Cardiac muscle cell (in vitro differentiated cells and primary cell): Measurements from ENCODE around the gene TAPT1. TPM values are rescaled to one million over a fixed set of nuclear protein-coding genes. Genes with fewer than 3 reads are reported as not detected.

ENCODE experiments used
- DNase-seq, 2 donors: peaks; one replicate each; pipeline versions ENCODE4 v3.0.0 to v3.0.0-alpha.2; 2010 to 2017; ENCODE audit warnings: low read depth in 1 of 2, low spot score in 1 of 2
- H3K27ac ChIP-seq: fragments of 200-600 bp; sonication (generic); 2 replicates; pipeline ENCODE4 v1.5.1; 2016
- H3K27me3 ChIP-seq: fragments of 200-600 bp; sonication (generic); 2 replicates; pipeline ENCODE4 v1.6.0; 2016; ENCODE audit warnings: control low read depth
- H3K36me3 ChIP-seq: fragments of 200-600 bp; sonication (generic); 2 replicates; pipeline ENCODE4 v1.5.1; 2016; ENCODE audit warnings: control low read depth
- H3K4me1 ChIP-seq: fragments of 200-600 bp; sonication (generic); 2 replicates; pipeline ENCODE4 v1.8.1; 2017; ENCODE audit warnings: low read depth, mild to moderate bottlenecking, mixed run types
- H3K4me3 ChIP-seq: fragments of 200-600 bp; sonication (generic); 2 replicates; pipeline ENCODE4 v1.5.1; 2016; ENCODE audit warnings: mild to moderate bottlenecking
- H3K9me3 ChIP-seq: fragments of 200-600 bp; sonication (generic); 2 replicates; pipeline ENCODE4 v1.5.1; 2017; ENCODE audit warnings: low read depth, mild to moderate bottlenecking, control low read depth
- polyA plus RNA-seq: library from polyadenylated mRNA; unstranded; fragments of >200 nt; fragmentation: Nextera tagmentation; extraction: Ambion mirVana; gene quantifications from 2 replicates; pipeline ENCODE4 v1.2.1, GENCODE V29; 2016
- total RNA-seq: library from RNA; depleted of rRNA; stranded (reverse); fragments of >200 nt; gene quantifications from 2 replicates; pipeline ENCODE4 v1.2.3, GENCODE V29; 2016
- TF ChIP-seq, protein P1 (sequence below): IDR thresholded peaks from 2 replicates; pipeline ENCODE4 v1.5.1; 2012; ENCODE audit warnings: low read depth, mild to moderate bottlenecking, low read length

TAPT1 gene
- total and polyA plus RNA-seq, 2 experiments from 2014 or later, result 9.8 to 16.9 TPM

DNA sequence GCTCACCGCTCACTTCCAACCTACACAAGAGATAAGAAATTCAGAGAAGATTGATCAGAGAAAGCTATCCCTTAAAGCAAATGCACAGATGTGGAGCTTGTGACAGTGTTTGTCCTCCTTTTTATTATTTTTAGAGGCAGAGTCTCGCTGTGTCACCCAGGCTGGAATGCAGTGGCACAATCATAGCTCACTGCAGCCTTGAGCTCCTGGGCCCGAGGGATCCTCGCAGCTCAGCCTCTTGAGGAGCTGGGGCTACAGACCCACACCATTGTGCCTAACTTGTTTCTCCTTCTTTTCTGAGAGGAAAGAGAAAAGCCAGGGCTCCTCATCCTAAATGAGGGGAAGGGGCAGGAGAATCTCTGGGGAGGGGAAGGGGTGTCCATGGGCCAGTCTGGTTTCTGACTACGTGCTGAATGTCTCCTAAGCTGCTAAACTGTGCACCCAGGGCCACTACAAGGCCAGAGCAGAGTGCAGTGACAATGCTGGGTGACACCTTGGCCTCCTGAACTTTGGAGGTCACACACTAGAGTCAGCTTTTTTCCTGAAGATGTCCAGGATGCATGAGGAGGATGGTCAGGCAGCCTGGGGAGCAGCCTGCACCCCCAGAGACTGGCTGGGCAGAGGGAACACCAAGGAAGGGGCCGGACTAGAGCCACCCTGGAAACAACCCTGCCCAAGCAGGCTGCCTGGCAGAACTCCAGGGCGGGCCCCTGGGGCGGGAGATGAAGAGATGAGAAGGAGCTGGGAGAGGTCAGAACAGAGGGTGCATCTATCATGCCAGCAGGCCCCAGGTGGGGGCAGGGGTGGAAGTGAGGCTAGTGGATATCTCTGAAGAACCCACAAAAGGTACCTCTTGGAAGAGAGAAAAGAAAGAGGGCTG, 87.0 kb downstream of the TAPT1 start:
- TF ChIP-seq, protein P1, sequence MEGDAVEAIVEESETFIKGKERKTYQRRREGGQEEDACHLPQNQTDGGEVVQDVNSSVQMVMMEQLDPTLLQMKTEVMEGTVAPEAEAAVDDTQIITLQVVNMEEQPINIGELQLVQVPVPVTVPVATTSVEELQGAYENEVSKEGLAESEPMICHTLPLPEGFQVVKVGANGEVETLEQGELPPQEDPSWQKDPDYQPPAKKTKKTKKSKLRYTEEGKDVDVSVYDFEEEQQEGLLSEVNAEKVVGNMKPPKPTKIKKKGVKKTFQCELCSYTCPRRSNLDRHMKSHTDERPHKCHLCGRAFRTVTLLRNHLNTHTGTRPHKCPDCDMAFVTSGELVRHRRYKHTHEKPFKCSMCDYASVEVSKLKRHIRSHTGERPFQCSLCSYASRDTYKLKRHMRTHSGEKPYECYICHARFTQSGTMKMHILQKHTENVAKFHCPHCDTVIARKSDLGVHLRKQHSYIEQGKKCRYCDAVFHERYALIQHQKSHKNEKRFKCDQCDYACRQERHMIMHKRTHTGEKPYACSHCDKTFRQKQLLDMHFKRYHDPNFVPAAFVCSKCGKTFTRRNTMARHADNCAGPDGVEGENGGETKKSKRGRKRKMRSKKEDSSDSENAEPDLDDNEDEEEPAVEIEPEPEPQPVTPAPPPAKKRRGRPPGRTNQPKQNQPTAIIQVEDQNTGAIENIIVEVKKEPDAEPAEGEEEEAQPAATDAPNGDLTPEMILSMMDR, result no peak
- Histone ChIP-seq H3K9me3 (no peaks in the 10 kb centered on the region), H3K36me3 (no peaks in the 10 kb centered on the region), H3K27me3 (no peaks in the 10 kb centered on the region), H3K4me3 (no peak overlapping the region), H3K27ac (no peak overlapping the region), H3K4me1 (no peaks in the 10 kb centered on the region)
- DNase-seq, result no peak

DNA sequence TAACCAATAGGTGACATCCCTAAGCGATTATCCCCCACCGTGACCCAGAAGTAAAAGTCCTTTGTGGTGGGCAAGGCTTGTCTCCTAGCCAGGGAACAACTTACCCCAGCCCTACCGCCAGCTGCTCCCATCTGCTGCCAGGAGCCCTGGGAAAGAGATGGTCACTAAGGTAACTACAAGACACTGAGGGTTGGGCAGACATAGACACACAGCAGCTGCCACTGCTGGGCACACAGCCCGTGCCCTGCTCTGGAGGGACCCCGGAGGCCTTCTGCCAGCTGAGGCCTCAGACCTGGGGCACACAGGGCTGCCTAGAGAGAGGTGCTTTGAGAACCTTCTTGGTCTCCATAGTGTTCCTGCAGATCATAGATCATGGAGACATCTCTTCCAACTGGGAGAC, 89.4 kb downstream of the TAPT1 start:
- Histone ChIP-seq H3K36me3 (no peaks in the 10 kb centered on the region), H3K4me3 (no peak overlapping the region), H3K27me3 (no peaks in the 10 kb centered on the region), H3K27ac (no peak overlapping the region), H3K4me1 (no peaks in the 10 kb centered on the region), H3K9me3 (no peaks in the 10 kb centered on the region)
- TF ChIP-seq, protein P1, result no peak
- DNase-seq, result no peak

DNA sequence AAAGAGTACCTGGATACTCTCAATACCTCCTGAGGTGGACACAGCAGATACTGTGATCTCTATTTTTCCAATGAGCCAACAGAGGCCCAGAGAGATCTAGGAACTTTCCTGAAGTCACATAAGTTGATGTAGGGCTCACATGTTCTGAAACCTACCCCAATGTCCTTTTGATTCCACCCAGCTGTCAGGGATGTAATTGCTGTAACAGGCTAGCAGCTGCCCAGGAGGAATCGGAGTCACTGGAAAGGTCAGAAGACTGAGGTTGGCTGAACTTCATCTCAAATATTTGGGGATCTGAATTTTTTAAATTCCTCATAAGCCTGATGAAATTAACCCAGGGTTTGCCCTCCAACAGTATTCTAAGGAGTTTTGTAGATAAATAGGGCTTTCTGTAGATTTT, 90.0 kb downstream of the TAPT1 start:
- no peaks in the 10 kb centered on the region for H3K9me3 ChIP-seq
- DNase-seq, result peak in 1 of 2 donors; percentile 23
- no peaks in the 10 kb centered on the region for H3K36me3 ChIP-seq
- H3K4me1 ChIP-seq, result no peaks in the 10 kb centered on the region
- H3K27me3 ChIP-seq, result no peaks in the 10 kb centered on the region
- TF ChIP-seq, protein P1, result no peak
- no peak overlapping the region for H3K4me3 ChIP-seq
- H3K27ac ChIP-seq, result no peak overlapping the region

DNA sequence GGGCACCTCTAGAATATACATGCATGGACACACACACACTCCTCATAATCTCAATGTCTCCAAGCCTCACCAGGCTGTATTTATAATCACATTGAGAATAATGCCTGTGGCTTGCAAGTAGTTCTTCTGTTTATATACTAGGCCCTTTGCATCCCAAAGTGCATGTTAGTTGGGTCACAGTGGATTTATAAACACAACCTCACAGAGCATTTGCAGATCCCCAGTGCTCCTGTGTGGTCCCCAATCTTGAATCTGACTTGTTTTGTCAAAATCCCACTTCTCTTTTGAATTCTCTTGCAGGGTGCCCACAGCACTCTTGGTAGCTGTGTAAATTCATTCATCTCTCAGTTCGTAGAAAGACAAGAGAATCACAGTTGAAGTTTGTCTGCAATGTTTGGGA, 92.9 kb downstream of the TAPT1 start:
- no peaks in the 10 kb centered on the region for H3K27me3 ChIP-seq
- H3K4me1 ChIP-seq, result peaks cover 15% of the 10 kb centered on the region
- H3K4me3 ChIP-seq, result no peak overlapping the region
- no peak overlapping the region for H3K27ac ChIP-seq
- H3K36me3 ChIP-seq, result no peaks in the 10 kb centered on the region
- no peak for DNase-seq
- TF ChIP-seq, protein P1, result no peak
- H3K9me3 ChIP-seq, result no peaks in the 10 kb centered on the region

DNA sequence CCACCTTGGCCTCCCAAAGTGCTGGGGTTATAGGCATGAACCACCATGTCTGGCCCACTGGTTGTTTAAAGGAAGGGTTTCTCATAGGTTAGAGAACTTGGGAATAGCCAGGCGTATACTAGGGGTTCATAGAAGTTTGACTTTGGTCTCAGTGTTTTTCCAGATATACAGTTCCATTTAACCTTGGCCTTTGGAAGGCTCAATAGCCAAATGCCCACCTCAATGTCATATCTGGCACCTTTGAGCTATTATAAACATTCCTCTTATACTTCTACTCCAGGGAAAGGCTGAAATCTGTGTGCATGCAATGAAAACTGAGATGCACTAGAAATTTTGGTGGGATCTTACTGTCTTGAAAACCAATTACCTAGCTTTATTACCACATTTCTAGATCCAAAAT, 95.0 kb downstream of the TAPT1 start:
- Histone ChIP-seq H3K27ac (no peak overlapping the region), H3K9me3 (no peaks in the 10 kb centered on the region), H3K36me3 (no peaks in the 10 kb centered on the region), H3K4me3 (no peak overlapping the region), H3K27me3 (no peaks in the 10 kb centered on the region), H3K4me1 (peaks cover 16% of the 10 kb centered on the region)
- no peak for DNase-seq
- TF ChIP-seq, protein P1, result no peak
